Activated B cell treated with CpG ODN at 0.5 μM for 24 hours (primary cell): ENCODE data around the gene SENP6. TPM values are rescaled to one million over a fixed set of nuclear protein-coding genes. Genes with fewer than 3 reads are reported as not detected.

ENCODE experiments used
- ATAC-seq: fragments of 200-7000 bp; cut with Tn5 transposase; one replicate; pipeline ENCODE4 v1.10.0; 2021; ENCODE audit warnings: low read depth, mild to moderate bottlenecking, moderate library complexity
- CTCF ChIA-PET: fragments of 350-600 bp; sonication (Branson Sonifier 250); formaldehyde crosslinking; loops from one replicate; lab custom pipeline; 2021; ENCODE audit warnings: antibody characterized with exemption; lab: Charles Lee
- POLR2A ChIA-PET: fragments of 350-600 bp; sonication (Branson Sonifier 250); formaldehyde crosslinking; loops from one replicate; lab custom pipeline; 2021; ENCODE audit warnings: antibody characterized with exemption; lab: Charles Lee
- DNase-seq: peaks from one replicate; pipeline ENCODE4 v3.0.0; 2022
- H3K27ac Mint-ChIP-seq: one replicate; pipeline ENCODE4 v1.8.0; 2020; ENCODE audit warnings: mixed read lengths
- H3K27me3 Mint-ChIP-seq: one replicate; pipeline ENCODE4 v1.8.0; 2021; ENCODE audit warnings: mixed read lengths
- H3K36me3 Mint-ChIP-seq: one replicate; pipeline ENCODE4 v1.8.0; 2021; ENCODE audit warnings: low read depth, mixed read lengths
- H3K4me1 Mint-ChIP-seq: one replicate; pipeline ENCODE4 v1.8.0; 2021; ENCODE audit warnings: mixed read lengths
- H3K4me3 Mint-ChIP-seq: one replicate; pipeline ENCODE4 v1.8.0; 2020; ENCODE audit warnings: mild to moderate bottlenecking, mixed read lengths
- H3K9me3 Mint-ChIP-seq: one replicate; pipeline ENCODE4 v1.8.0; 2020; ENCODE audit warnings: mixed read lengths
- intact Hi-C: fragments of 100-400 bp; cut with micrococcal nuclease; formaldehyde crosslinking; loops from one replicate; pipeline ENCODE4 v1.15.1; 2024
- total RNA-seq: library from RNA; stranded (reverse); gene quantifications from 2 replicates; pipeline ENCODE4 v1.2.3, GENCODE V29; 2022
- TF ChIP-seq, protein P1 (sequence below): fragments of 200-600 bp; IDR thresholded peaks from one replicate; pipeline ENCODE4 v1.8.0; 2022; ENCODE audit warnings: antibody characterized with exemption, mild to moderate bottlenecking

Gene SENP6
- total RNA-seq, 1 donor from 2014 or later: 134 TPM

DNA sequence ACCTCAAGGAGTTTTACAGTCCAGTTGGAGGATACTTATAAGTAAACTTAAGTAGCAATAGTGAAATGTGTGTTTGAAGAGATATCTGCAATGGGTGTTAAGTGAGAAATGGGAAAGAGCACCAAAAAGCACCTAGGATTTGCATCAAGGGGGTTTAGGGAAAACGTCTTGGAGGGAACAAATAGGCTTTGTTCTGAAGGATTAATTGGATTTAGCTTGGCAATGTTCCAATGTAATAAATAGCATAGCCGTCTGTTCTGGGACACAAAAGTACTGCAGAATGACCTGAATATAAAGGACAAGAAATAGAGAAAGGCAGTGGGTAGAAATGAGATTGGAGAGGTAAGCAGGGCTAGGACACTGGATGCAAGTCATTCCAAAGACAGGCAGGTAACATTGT, 144.5 kb downstream of the SENP6 start:
- intact Hi-C loops: loop anchor here (5.0 kb wide), 1 partner anchor 464 kb away; the partner anchor contains the start of gene TMEM30A
- no peak overlapping the region for H3K27ac Mint-ChIP-seq
- no peak overlapping the region for H3K4me3 Mint-ChIP-seq
- H3K27me3 Mint-ChIP-seq: peaks cover 41% of the 10 kb centered on the region
- CTCF ChIA-PET: no interaction called here
- peaks cover 20% of the 10 kb centered on the region for H3K4me1 Mint-ChIP-seq
- TF ChIP-seq, protein P1, sequence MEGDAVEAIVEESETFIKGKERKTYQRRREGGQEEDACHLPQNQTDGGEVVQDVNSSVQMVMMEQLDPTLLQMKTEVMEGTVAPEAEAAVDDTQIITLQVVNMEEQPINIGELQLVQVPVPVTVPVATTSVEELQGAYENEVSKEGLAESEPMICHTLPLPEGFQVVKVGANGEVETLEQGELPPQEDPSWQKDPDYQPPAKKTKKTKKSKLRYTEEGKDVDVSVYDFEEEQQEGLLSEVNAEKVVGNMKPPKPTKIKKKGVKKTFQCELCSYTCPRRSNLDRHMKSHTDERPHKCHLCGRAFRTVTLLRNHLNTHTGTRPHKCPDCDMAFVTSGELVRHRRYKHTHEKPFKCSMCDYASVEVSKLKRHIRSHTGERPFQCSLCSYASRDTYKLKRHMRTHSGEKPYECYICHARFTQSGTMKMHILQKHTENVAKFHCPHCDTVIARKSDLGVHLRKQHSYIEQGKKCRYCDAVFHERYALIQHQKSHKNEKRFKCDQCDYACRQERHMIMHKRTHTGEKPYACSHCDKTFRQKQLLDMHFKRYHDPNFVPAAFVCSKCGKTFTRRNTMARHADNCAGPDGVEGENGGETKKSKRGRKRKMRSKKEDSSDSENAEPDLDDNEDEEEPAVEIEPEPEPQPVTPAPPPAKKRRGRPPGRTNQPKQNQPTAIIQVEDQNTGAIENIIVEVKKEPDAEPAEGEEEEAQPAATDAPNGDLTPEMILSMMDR: no peak
- no peak for DNase-seq
- H3K36me3 Mint-ChIP-seq: peaks cover 2% of the 10 kb centered on the region
- no peak for ATAC-seq
- H3K9me3 Mint-ChIP-seq: no peaks in the 10 kb centered on the region
- POLR2A ChIA-PET: no interaction called here

DNA sequence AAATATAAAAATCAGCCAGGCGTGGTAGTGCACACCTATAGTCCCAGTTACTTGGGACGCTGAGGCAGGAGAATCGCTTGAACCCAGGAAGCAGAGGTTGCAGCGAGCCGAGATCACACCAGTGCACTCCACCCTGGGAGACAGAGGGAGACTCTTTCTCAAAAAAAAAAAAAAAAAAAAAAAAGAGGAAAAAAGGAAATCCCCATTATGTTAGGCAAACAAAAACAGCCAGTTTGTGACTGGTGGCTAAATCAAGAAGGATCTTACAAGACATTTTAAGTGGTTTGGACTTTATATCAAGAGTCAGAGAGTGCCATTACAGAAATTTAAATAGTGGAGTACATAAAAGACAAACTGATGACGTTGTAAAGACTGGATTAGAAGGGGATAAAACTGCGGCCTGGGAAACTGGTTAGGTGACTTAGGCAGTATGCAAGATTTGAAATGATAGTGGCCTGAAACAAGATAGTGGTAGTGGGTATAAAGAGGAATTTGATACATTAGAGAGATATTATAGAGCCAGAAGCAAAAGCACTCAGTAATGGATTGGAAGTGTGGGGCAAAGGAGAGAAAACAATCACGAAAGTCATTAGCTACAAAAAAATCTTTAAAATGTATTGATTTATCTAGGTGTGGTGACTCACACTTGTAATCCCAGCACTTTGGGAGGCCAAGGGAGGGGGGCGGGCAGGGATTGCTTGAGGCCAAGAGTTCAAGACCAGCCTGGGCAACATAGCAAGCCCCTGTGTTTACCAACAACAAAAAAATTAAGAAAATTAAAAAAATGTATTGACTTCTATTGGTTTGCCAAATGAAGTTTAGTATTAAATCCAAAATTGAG, 145.7 kb downstream of the SENP6 start:
- Mint-ChIP-seq H3K9me3 (no peaks in the 10 kb centered on the region), H3K27me3 (peaks cover 37% of the 10 kb centered on the region), H3K4me3 (peak overlapping the region; percentile 17), H3K36me3 (peaks cover 2% of the 10 kb centered on the region), H3K27ac (no peak overlapping the region), H3K4me1 (peaks cover 20% of the 10 kb centered on the region)
- ChIA-PET CTCF (no interaction called here), POLR2A (no interaction called here)
- intact Hi-C loops: loop anchor here (5.0 kb wide), 1 partner anchor 465 kb away; the partner anchor contains the start of gene TMEM30A
- ATAC-seq: no peak
- no peak for DNase-seq
- TF ChIP-seq, protein P1: no peak

DNA sequence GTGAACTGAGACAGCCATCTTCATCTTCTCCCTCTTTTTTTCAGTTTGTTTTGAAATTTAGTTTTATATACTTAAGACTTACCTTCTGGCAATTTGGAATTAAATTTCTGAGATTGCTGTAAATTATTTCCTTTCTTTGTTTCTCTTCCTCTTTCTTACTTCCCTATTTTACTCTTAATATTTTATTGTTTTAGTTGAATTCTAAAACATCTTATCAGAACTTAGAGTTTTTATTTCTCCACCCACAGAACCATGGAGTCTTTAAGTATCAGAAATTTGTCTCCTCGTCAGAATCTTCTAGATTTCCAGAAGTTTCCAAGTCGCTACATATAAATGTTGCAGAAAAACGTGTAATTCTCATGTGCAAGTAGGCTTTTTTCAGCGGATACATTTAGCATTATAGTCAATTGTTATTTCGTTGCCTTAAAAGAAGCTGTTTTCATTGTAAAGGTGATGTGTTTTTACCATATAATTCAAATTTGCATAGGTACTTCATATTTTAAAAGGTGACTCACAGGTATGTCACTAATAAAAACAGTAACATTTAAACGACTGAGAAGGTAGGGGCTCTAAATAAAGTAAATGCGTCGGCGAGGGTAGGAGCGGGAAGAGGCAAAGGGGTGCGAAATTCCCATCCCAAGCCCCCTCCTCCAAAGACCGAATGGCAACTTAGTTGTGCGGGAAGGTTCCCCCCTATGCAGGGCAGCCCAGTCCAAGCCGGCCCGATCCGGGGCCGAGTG, 146.5 kb downstream of the SENP6 start:
- DNase-seq (no peak), ATAC-seq (no peak)
- intact Hi-C loops: loop anchor here (2.0 to 5.0 kb wide), 2 partner anchors 147 to 466 kb away; partner anchors contain the start of genes SENP6 and TMEM30A
- H3K36me3 Mint-ChIP-seq: peaks cover 2% of the 10 kb centered on the region
- H3K27ac Mint-ChIP-seq: no peak overlapping the region
- TF ChIP-seq, protein P1: no peak
- peak overlapping the region; percentile 85 for H3K4me3 Mint-ChIP-seq
- ChIA-PET POLR2A (no interaction called here), CTCF (no interaction called here)
- peaks cover 42% of the 10 kb centered on the region for H3K27me3 Mint-ChIP-seq
- H3K9me3 Mint-ChIP-seq: no peaks in the 10 kb centered on the region
- peaks cover 20% of the 10 kb centered on the region for H3K4me1 Mint-ChIP-seq

DNA sequence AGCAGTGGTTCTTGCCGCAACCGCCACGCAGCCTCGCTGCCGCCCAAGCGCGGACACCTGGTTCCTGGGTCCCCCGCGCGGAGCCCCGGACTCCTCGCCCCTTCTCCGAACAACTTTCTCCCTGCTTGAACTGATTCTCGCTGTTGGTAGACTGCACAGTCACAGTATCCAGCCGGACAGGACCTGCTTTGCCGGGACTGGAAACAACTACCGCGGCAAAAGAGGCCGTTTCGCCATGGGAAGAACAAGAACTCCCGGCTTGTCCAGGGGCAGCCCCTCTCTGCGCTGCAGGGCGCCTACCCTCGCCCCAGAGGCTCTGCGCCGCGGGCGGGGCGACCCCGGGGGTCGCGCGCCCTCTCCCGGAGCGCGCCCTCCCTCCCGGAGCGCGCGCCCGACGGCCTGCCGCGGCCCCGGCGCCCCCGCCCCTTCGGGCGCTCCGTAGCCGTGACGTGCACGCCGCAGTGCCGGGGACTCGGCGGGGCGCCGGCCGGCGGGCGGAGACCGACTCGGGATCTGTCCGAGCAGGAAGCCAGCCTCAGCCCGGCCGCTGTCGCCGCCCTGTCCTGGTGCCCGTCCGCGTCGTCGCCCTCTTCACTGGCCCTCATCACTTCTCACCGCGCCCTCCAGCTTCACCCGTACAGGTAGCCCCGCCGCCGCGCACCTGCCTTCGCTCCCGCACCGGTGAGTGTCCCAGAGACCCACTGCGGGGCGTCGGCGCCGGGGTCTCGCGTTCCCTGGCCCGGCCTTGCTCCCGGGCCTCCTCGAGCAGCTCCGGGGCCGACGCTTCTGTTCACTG, 147.3 kb downstream of the SENP6 start, which contains the start of gene MYO6:
Gene MYO6 (plus strand): TSS at position 497 of the 796 bp plus-strand sequence. CDS start 68,309 bp downstream, outside the sequence.
- H3K27me3 Mint-ChIP-seq: peaks cover 40% of the 10 kb centered on the region

More for the DNA sequence above, 147.3 kb downstream of the SENP6 start, which contains the start of gene MYO6:
- peak; percentile 45 for DNase-seq
- intact Hi-C loops: loop anchor here (2.0 to 5.0 kb wide), 2 partner anchors 148 to 467 kb away; partner anchors contain the start of genes SENP6 and TMEM30A
- H3K27ac Mint-ChIP-seq: no peak within 1 kb of the TSS
- peaks cover 20% of the 10 kb centered on the region for H3K4me1 Mint-ChIP-seq
- ChIA-PET CTCF (no interaction called here), POLR2A (no interaction called here)
- peak within 1 kb of the TSS; percentile 85 for H3K4me3 Mint-ChIP-seq
- TF ChIP-seq, protein P1: no peak
- peaks cover 2% of the 10 kb centered on the region for H3K36me3 Mint-ChIP-seq
- peak; percentile 75 for ATAC-seq
- no peaks in the 10 kb centered on the region for H3K9me3 Mint-ChIP-seq
